PC-3 (cell line): ENCODE results near the gene TCF3. TPM values are rescaled to one million over a fixed set of nuclear protein-coding genes. Genes with fewer than 3 reads are reported as not detected.

ENCODE experiments used
- ATAC-seq: fragments of 200-7000 bp; cut with Tn5 transposase; 2 replicates; pipeline ENCODE4 v1.9.1; 2020; ENCODE audit warnings: mild to moderate bottlenecking, moderate library complexity
- BruUV-seq: library from RNA; stranded (reverse); fragments of 400-500 nt; replicated peaks from 2 replicates; lab custom pipeline; 2021; lab: Mats Ljungman, UMichigan
- CTCF ChIA-PET: fragments of 300-600 bp; sonication (Branson Sonifier 250); formaldehyde crosslinking; loops from one replicate; lab custom pipeline; 2022; ENCODE audit warnings: antibody characterized with exemption; lab: Charles Lee
- POLR2A ChIA-PET: fragments of 300-600 bp; sonication (Branson Sonifier 250); formaldehyde crosslinking; loops from one replicate; lab custom pipeline; 2022; ENCODE audit warnings: antibody characterized with exemption; ENCODE audit not compliant: unreplicated experiment; lab: Charles Lee
- DNase-seq: peaks from one replicate; pipeline ENCODE4 v3.0.0-alpha.2; 2015
- H2AFZ ChIP-seq: fragments of 300-600 bp; sonication (generic); 2 replicates; pipeline ENCODE4 v1.6.0; 2016; ENCODE audit warnings: antibody characterized with exemption, low read length
- H3F3A ChIP-seq: fragments of 300-600 bp; sonication (generic); one replicate; pipeline ENCODE4 v1.6.0; 2017; ENCODE audit warnings: antibody characterized with exemption, low read length, control low read depth, mild to moderate bottlenecking; ENCODE audit not compliant: unreplicated experiment
- H3K27ac ChIP-seq: fragments of 300-600 bp; sonication (generic); 2 replicates; pipeline ENCODE4 v1.5.1; 2016; ENCODE audit warnings: mild to moderate bottlenecking, low read length
- H3K27me3 ChIP-seq: fragments of 300-600 bp; sonication (generic); 2 replicates; pipeline ENCODE4 v1.6.1; 2016; ENCODE audit warnings: low read length, mixed read lengths
- H3K36me3 ChIP-seq: fragments of 300-600 bp; sonication (generic); 2 replicates; pipeline ENCODE4 v1.6.1; 2016; ENCODE audit warnings: low read depth, mixed run types, low read length, mixed read lengths
- H3K4me1 ChIP-seq: fragments of 300-600 bp; sonication (generic); 2 replicates; pipeline ENCODE4 v1.5.1; 2016; ENCODE audit warnings: low read length; ENCODE audit not compliant: insufficient read depth
- H3K4me2 ChIP-seq: fragments of 300-600 bp; sonication (generic); 2 replicates; pipeline ENCODE4 v1.6.0; 2016; ENCODE audit warnings: low read length
- H3K4me3 ChIP-seq: fragments of 300-600 bp; sonication (generic); 2 replicates; pipeline ENCODE4 v1.5.1; 2016; ENCODE audit warnings: mild to moderate bottlenecking, low read length, mixed read lengths
- H3K79me2 ChIP-seq: fragments of 300-600 bp; sonication (generic); 2 replicates; pipeline ENCODE4 v1.6.1; 2017; ENCODE audit warnings: low read length, mixed read lengths
- H3K9ac ChIP-seq: fragments of 300-600 bp; sonication (generic); 2 replicates; pipeline ENCODE4 v1.6.0; 2016; ENCODE audit warnings: mild to moderate bottlenecking, low read length
- H3K9me2 ChIP-seq: fragments of 300-600 bp; sonication (generic); replicated peaks from 2 replicates; pipeline ENCODE4 v1.6.1; 2016; ENCODE audit warnings: mixed run types, low read length, mixed read lengths
- H3K9me3 ChIP-seq: fragments of 300-600 bp; sonication (generic); 2 replicates; pipeline ENCODE4 v1.6.1; 2016; ENCODE audit warnings: low read length, mixed read lengths
- H4K20me1 ChIP-seq: fragments of 300-600 bp; sonication (generic); 2 replicates; pipeline ENCODE4 v1.6.1; 2016; ENCODE audit warnings: low read length, mixed read lengths
- CTCF ChIP-seq: fragments of 300-600 bp; sonication (generic); conservative IDR thresholded peaks from 2 replicates; pipeline ENCODE4 v1.5.1; 2017; ENCODE audit warnings: antibody characterized with exemption, low read depth, mild to moderate bottlenecking, low read length
- EZH2 ChIP-seq: fragments of 300-600 bp; sonication (generic); IDR thresholded peaks from one replicate; pipeline ENCODE4 v1.6.1; 2017; ENCODE audit warnings: antibody characterized with exemption, mild to moderate bottlenecking, low read length; ENCODE audit not compliant: unreplicated experiment
- EZH2phosphoT487 ChIP-seq: fragments of 300-600 bp; sonication (generic); IDR thresholded peaks from 2 replicates; pipeline ENCODE4 v1.6.1; 2018; ENCODE audit warnings: mild to moderate bottlenecking, antibody characterized with exemption, low read length, borderline replicate concordance
- intact Hi-C: fragments of 100-400 bp; cut with micrococcal nuclease; formaldehyde crosslinking; loops from 2 replicates; pipeline ENCODE4 v1.9.0; 2023
- total RNA-seq: library from RNA; depleted of rRNA; stranded (reverse); fragments of >200 nt; gene quantifications from 2 replicates; pipeline ENCODE4 v1.2.3, GENCODE V29; 2014

TCF3 gene
- total RNA-seq, 1 experiment from 2014 or later = 147 TPM

GRCh38 chr19:1593501-1593772, 59.0 kb downstream of the TCF3 start:
- H3K4me1 ChIP-seq = 0 out of 2 replicates have a peak, but pooled peaks cover 12% of the 10 kb centered on the region
- TF ChIP-seq EZH2 (no peak), CTCF (no peak), EZH2phosphoT487 (no peak)
- H3F3A ChIP-seq = no peaks in the 10 kb centered on the region
- peak overlapping the region; percentile 72 for H3K9ac ChIP-seq
- peak overlapping the region; percentile 92; the same call in 1 of the 2 replicates for H3K4me2 ChIP-seq
- DNase-seq (no peak), ATAC-seq (no peak)
- no peaks in the 10 kb centered on the region for H3K9me3 ChIP-seq
- BruUV-seq = no TSS peak
- H2AFZ ChIP-seq = no peak overlapping the region
- ChIA-PET POLR2A (no interaction called here), CTCF (interaction anchor here (1.1 kb wide), 1 partner anchor 10 kb away, joined by 5 read pairs; no protein-coding TSS in a partner anchor)
- peaks cover 32% of the 10 kb centered on the region for H3K79me2 ChIP-seq
- H3K9me2 ChIP-seq = no peaks in the 10 kb centered on the region
- H3K27me3 ChIP-seq = no peaks in the 10 kb centered on the region
- H3K27ac ChIP-seq = no peak overlapping the region
- no peak overlapping the region for H3K4me3 ChIP-seq
- intact Hi-C loops = no loop called here
- no peaks in the 10 kb centered on the region for H4K20me1 ChIP-seq
- peaks cover 5% of the 10 kb centered on the region; the same call in 1 of the 2 replicates for H3K36me3 ChIP-seq

- ATAC-seq (peak; percentile 82), DNase-seq (peak; percentile 92)
- H3K79me2 ChIP-seq = peaks cover 33% of the 10 kb centered on the region
- no peaks in the 10 kb centered on the region for H3K9me2 ChIP-seq
- ChIA-PET POLR2A (interaction anchor here (0.6 kb wide), 1 partner anchor 60 kb away, joined by 5 read pairs; no protein-coding TSS in a partner anchor), CTCF (interaction anchor here (0.5 to 1.1 kb wide), 3 partner anchors 8 to 13 kb away, joined by 3 to 7 read pairs (median 5); partner anchors contain the start of gene UQCR11)
- peak within 1 kb of the TSS; percentile 96 for H3K4me3 ChIP-seq
- peak within 1 kb of the TSS; percentile 100 for H3K9ac ChIP-seq
- peak within 1 kb of the TSS; percentile 97 for H3K4me2 ChIP-seq
- intact Hi-C loops = no loop called here
- peak within 1 kb of the TSS; percentile 86 for H3K27ac ChIP-seq
- TF ChIP-seq EZH2phosphoT487 = no peak
- TF ChIP-seq EZH2 = no peak
- no peak for TF ChIP-seq CTCF
- H3K4me1 ChIP-seq = 0 out of 2 replicates have a peak, but pooled peaks cover 12% of the 10 kb centered on the region
- no peaks in the 10 kb centered on the region for H3K27me3 ChIP-seq
- BruUV-seq = no TSS peak
- H3K9me3 ChIP-seq = no peaks in the 10 kb centered on the region
- no peaks in the 10 kb centered on the region for H3F3A ChIP-seq
- H4K20me1 ChIP-seq = no peaks in the 10 kb centered on the region
- H3K36me3 ChIP-seq = peaks cover 4% of the 10 kb centered on the region; the same call in 1 of the 2 replicates
- H2AFZ ChIP-seq = peak within 1 kb of the TSS; percentile 87
Measured at GRCh38 chr19:1592755-1593500, 59.5 kb downstream of the TCF3 start, which contains the start of gene MBD3. Gene MBD3, minus strand, starts transcription at chr19:1592865. Its CDS starts 234 bp downstream, at chr19:1592631.
